Lung (tissue), 12 donors: ENCODE data around the gene CSGALNACT2. TPM values are rescaled to one million over a fixed set of nuclear protein-coding genes. Genes with fewer than 3 reads are reported as not detected.

Experiments
- ATAC-seq: fragments of 200-7000 bp; cut with Tn5 transposase; one replicate; pipeline ENCODE4 v1.9.1; 2020; ENCODE audit warnings: moderate number of reproducible peaks; ENCODE audit not compliant: insufficient read depth, low FRiP score
- DNase-seq, 3 donors: peaks; one replicate each; pipeline ENCODE4 v3.0.0-alpha.2; 2013 to 2017
- H3K27ac ChIP-seq, 2 donors: one replicate each; pipeline ENCODE4 v1.5.1; 2013; ENCODE audit warnings: mild to moderate bottlenecking in 2 of 2, moderate library complexity in 2 of 2, control low read depth in 1 of 2, inconsistent platforms in 1 of 2, low read depth in 1 of 2, low read length in 1 of 2
- H3K27me3 ChIP-seq, 3 donors: one replicate each; pipeline ENCODE4 v1.5.1; 2013; ENCODE audit warnings: low read length in 2 of 3; ENCODE audit not compliant: control insufficient read depth in 3 of 3, insufficient read depth in 3 of 3
- H3K36me3 ChIP-seq, 4 donors: one replicate each; pipeline ENCODE4 v1.5.1; 2013; ENCODE audit warnings: low read length in 4 of 4, mild to moderate bottlenecking in 1 of 4, moderate library complexity in 1 of 4; ENCODE audit not compliant: control insufficient read depth in 4 of 4, insufficient read depth in 4 of 4
- H3K4me1 ChIP-seq, 5 donors: one replicate each; pipeline ENCODE4 v1.5.1; 2013; ENCODE audit warnings: low read length in 5 of 5, mild to moderate bottlenecking in 2 of 5, moderate library complexity in 1 of 5; ENCODE audit not compliant: control insufficient read depth in 5 of 5, insufficient read depth in 5 of 5
- H3K4me3 ChIP-seq: one replicate; pipeline ENCODE4 v1.5.1; 2013; ENCODE audit warnings: mild to moderate bottlenecking, control low read depth, moderate library complexity
- H3K9ac ChIP-seq, 2 donors: one replicate each; pipeline ENCODE4 v1.5.1; 2013; ENCODE audit warnings: low read length in 2 of 2, control low read depth in 1 of 2; ENCODE audit not compliant: insufficient read depth in 1 of 2
- H3K9me3 ChIP-seq, 4 donors: one replicate each; pipeline ENCODE4 v1.5.1; 2013; ENCODE audit warnings: low read length in 3 of 4, mild to moderate bottlenecking in 1 of 4, moderate library complexity in 1 of 4; ENCODE audit not compliant: control insufficient read depth in 4 of 4, insufficient read depth in 3 of 4
- CTCF ChIP-seq: IDR thresholded peaks from 2 replicates; pipeline ENCODE4 v1.5.1; 2012; ENCODE audit warnings: mild to moderate bottlenecking; ENCODE audit errors: control extremely low read depth, extremely low read depth
- WGBS, 2 donors: extraction: QIAGEN DNeasy Blood & Tissue Kit; methylation state at CpG; one replicate each; pipeline ENCODE4 v1.1.7; 2013; 5-methylcytosine and 5-hydroxymethylcytosine counted together
- polyA plus RNA-seq, 2 donors: library from polyadenylated mRNA; stranded (reverse); fragments of 200-250 nt; gene quantifications; one replicate each; pipeline ENCODE4 v1.2.1, GENCODE V29; 2013
- total RNA-seq, 2 donors: library from RNA; depleted of rRNA in 1 of 2; stranded (reverse); fragments of >200 nt in 1 of 2; gene quantifications; one replicate each; pipeline ENCODE4 v1.2.1, GENCODE V29; 2014 to 2021
- donor health status: control.
- donor health status: control.
- donor health status: Bipolar disorder and iron deficiency.
- donor health status: healthy.
- donor health status: DM: yes; HTN: yes; CAD: no.

The CSGALNACT2 gene
- total and polyA plus RNA-seq, 4 donors = 9.8 to 48.4 (median 33.3) TPM

GRCh38 chr10:43193496-43194080 lies 55.3 kb downstream of the CSGALNACT2 start:
- 83 to 90% methylated on average over 8 of the region's 8 CpGs for WGBS, 2 donors
- no peak for ATAC-seq

GRCh38 chr10:43194266-43194665 lies 56.0 kb downstream of the CSGALNACT2 start:
- no peak for TF ChIP-seq CTCF
- H3K4me1 ChIP-seq = peaks cover 0 to 2% (median 0%) of the 10 kb centered on the region in 5 donors
- H3K9ac ChIP-seq = no peak overlapping the region
- no peaks in the 10 kb centered on the region for H3K9me3 ChIP-seq
- H3K27ac ChIP-seq = no peak overlapping the region
- WGBS, 2 donors = 76 to 86% methylated on average over 4 of the region's 4 CpGs
- peaks cover 0 to 5% (median 1%) of the 10 kb centered on the region in 4 donors for H3K36me3 ChIP-seq
- H3K4me3 ChIP-seq = no peak overlapping the region
- no peaks in the 10 kb centered on the region for H3K27me3 ChIP-seq
- no peak for DNase-seq
- ATAC-seq = no peak

More at GRCh38 chr10:43193496-43194080, 55.3 kb downstream of the CSGALNACT2 start:
- no peaks in the 10 kb centered on the region for H3K9me3 ChIP-seq
- no peak for TF ChIP-seq CTCF
- H3K27ac ChIP-seq = no peak overlapping the region
- DNase-seq = no peak
- peaks cover 0 to 2% (median 0%) of the 10 kb centered on the region in 5 donors for H3K4me1 ChIP-seq
- no peak overlapping the region for H3K4me3 ChIP-seq
- peaks cover 0 to 5% (median 1%) of the 10 kb centered on the region in 4 donors for H3K36me3 ChIP-seq
- H3K9ac ChIP-seq = no peak overlapping the region
- H3K27me3 ChIP-seq = no peaks in the 10 kb centered on the region

- Histone ChIP-seq H3K27ac (no peak overlapping the region), H3K4me1 (peaks cover 0 to 2% (median 0%) of the 10 kb centered on the region in 5 donors), H3K9ac (no peak overlapping the region), H3K4me3 (no peak overlapping the region), H3K9me3 (no peaks in the 10 kb centered on the region), H3K36me3 (peaks cover 0 to 5% (median 1%) of the 10 kb centered on the region in 4 donors), H3K27me3 (no peaks in the 10 kb centered on the region)
- no peak for TF ChIP-seq CTCF
- no peak for ATAC-seq
- 93 to 94% methylated on average over 9 of the region's 9 CpGs for WGBS, 2 donors
- no peak for DNase-seq
These were observed 56.6 kb downstream of the CSGALNACT2 start for GRCh38 chr10:43194859-43195258.

GRCh38 chr10:43195557-43195956 lies 57.3 kb downstream of the CSGALNACT2 start:
- Histone ChIP-seq H3K27ac (no peak overlapping the region), H3K9me3 (no peaks in the 10 kb centered on the region), H3K27me3 (no peaks in the 10 kb centered on the region), H3K4me1 (peaks cover 0 to 2% (median 0%) of the 10 kb centered on the region in 5 donors), H3K4me3 (no peak overlapping the region), H3K9ac (no peak overlapping the region), H3K36me3 (peaks cover 0 to 5% (median 1%) of the 10 kb centered on the region in 4 donors)
- no peak for TF ChIP-seq CTCF
- DNase-seq = no peak
- no peak for ATAC-seq
- 83 to 87% methylated on average over 12 of the region's 12 CpGs for WGBS, 2 donors
